Naive thymus-derived CD8-positive, alpha-beta T cell (primary cell): Measurements from ENCODE around the gene SLC9A9. TPM values are rescaled to one million over a fixed set of nuclear protein-coding genes. Genes with fewer than 3 reads are reported as not detected.
A peak's percentile ranks its signal among the peaks of the same experiment; 100 is the strongest.

ENCODE experiments used
- ATAC-seq, 2 donors: fragments of 150-1000 bp; cut with Tn5 transposase in 1 of 2; sonication (Bioruptor Pico), chemical (Tn5 transposase) in 1 of 2; 1 replicate in 1 of 2; 2 replicates in 1 of 2; pipeline ENCODE4 v1.10.0; 2021; ENCODE audit warnings: mild to moderate bottlenecking in 2 of 2, moderate library complexity in 2 of 2
- POLR2A ChIA-PET: fragments of 350-600 bp; sonication (Branson Sonifier 250); formaldehyde crosslinking; loops from one replicate; lab custom pipeline; 2021; ENCODE audit warnings: antibody characterized with exemption; lab: Charles Lee
- DNase-seq, 10 donors: peaks; one replicate each; pipeline versions ENCODE4 v3.0.0 to v3.0.0-alpha.2; 2020 to 2022
- H3K27ac Mint-ChIP-seq, 10 donors: one replicate each; pipeline ENCODE4 v1.8.0; 2020 to 2022; ENCODE audit warnings: mild to moderate bottlenecking in 10 of 10, mixed read lengths in 10 of 10, moderate library complexity in 4 of 10, inconsistent platforms in 1 of 10
- H3K27me3 Mint-ChIP-seq, 5 donors: one replicate each; pipeline ENCODE4 v1.8.0; 2021 to 2022; ENCODE audit warnings: mixed read lengths in 5 of 5
- H3K36me3 Mint-ChIP-seq, 3 donors: one replicate each; pipeline ENCODE4 v1.8.0; 2020 to 2022; ENCODE audit warnings: mixed read lengths in 3 of 3, mild to moderate bottlenecking in 2 of 3, inconsistent platforms in 1 of 3
- H3K4me1 Mint-ChIP-seq, 4 donors: one replicate each; pipeline ENCODE4 v1.8.0; 2021 to 2022; ENCODE audit warnings: mixed read lengths in 4 of 4
- H3K4me3 Mint-ChIP-seq, 10 donors: one replicate each; pipeline ENCODE4 v1.8.0; 2020 to 2022; ENCODE audit warnings: mild to moderate bottlenecking in 10 of 10, mixed read lengths in 10 of 10, moderate library complexity in 6 of 10, inconsistent platforms in 1 of 10
- H3K9me3 Mint-ChIP-seq, 9 donors: one replicate each; pipeline ENCODE4 v1.8.0; 2020 to 2022; ENCODE audit warnings: mixed read lengths in 9 of 9, mild to moderate bottlenecking in 3 of 9, inconsistent platforms in 1 of 9, moderate library complexity in 1 of 9
- polyA plus RNA-seq, 3 donors: library from polyadenylated mRNA; unstranded; fragments of 300-500 nt; fragmentation: Illumina TruSeq; gene quantifications; one replicate each; pipeline ENCODE4 v1.2.3, GENCODE V29; 2021
- total RNA-seq, 8 experiments: library from RNA in 2 of 8; stranded (reverse) in 2 of 8; gene quantifications; one replicate each; pipeline ENCODE4 v1.2.3 and lab custom pipeline; 2021 to 2026

Gene SLC9A9
- total and polyA plus RNA-seq, 5 experiments from 2014 or later = 9.6 to 19.4 (median 14.2) TPM

DNA sequence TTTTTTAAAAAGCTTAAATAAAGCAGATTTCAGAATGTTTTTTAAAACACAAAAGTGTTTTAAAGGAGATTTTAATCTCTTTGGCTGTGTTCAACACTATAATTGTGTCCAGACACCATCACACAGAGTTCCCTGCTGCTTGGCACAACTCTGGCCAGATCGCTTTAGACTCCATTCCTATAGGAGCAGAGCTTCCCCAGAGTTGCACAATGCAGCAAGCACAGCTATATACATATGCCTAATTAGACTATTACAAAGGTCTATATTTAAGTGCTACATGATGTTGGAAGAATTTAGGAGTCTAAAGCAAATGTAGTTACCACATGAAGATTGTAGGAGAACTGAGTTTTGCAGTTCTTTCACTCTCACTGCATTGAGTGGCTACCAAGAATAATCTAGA is 11.2 kb downstream of the SLC9A9 start:
- ATAC-seq (no peak), DNase-seq (no peak)
- H3K9me3 Mint-ChIP-seq = no peaks in the 10 kb centered on the region
- H3K36me3 Mint-ChIP-seq = peaks cover 4 to 5% (median 4%) of the 10 kb centered on the region in 3 donors
- H3K27ac Mint-ChIP-seq = no peak overlapping the region
- POLR2A ChIA-PET = no interaction called here
- peaks cover 0 to 4% (median 0%) of the 10 kb centered on the region in 5 donors for H3K27me3 Mint-ChIP-seq
- peaks cover 8 to 21% (median 15%) of the 10 kb centered on the region in 4 donors for H3K4me1 Mint-ChIP-seq
- no peak overlapping the region for H3K4me3 Mint-ChIP-seq

DNA sequence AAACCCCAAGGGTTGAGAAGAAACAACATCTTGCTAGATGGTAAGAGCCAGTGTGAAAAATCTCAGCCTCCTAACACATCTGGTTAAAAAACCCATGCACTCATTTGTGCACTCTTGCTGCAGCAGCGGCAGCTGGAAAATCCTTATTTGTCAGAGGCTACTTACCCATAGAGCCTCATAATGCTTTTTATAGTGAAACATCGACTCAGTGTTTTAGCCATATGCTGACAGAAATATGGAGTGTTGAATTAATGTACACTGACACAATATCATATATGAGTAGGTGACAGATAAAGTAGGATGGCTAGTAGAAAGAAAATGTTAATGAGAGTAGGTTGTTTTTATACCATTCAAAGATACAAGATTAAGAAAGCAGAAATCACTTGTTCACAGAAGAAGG is 13.0 kb downstream of the SLC9A9 start:
- H3K4me1 Mint-ChIP-seq = peaks cover 8 to 28% (median 11%) of the 10 kb centered on the region in 4 donors
- no peak overlapping the region for H3K27ac Mint-ChIP-seq
- H3K36me3 Mint-ChIP-seq = peaks cover 4 to 9% (median 6%) of the 10 kb centered on the region in 3 donors
- POLR2A ChIA-PET = no interaction called here
- peaks cover 0 to 4% (median 0%) of the 10 kb centered on the region in 5 donors for H3K27me3 Mint-ChIP-seq
- H3K9me3 Mint-ChIP-seq = no peaks in the 10 kb centered on the region
- ATAC-seq (no peak), DNase-seq (no peak)
- H3K4me3 Mint-ChIP-seq = no peak overlapping the region

DNA sequence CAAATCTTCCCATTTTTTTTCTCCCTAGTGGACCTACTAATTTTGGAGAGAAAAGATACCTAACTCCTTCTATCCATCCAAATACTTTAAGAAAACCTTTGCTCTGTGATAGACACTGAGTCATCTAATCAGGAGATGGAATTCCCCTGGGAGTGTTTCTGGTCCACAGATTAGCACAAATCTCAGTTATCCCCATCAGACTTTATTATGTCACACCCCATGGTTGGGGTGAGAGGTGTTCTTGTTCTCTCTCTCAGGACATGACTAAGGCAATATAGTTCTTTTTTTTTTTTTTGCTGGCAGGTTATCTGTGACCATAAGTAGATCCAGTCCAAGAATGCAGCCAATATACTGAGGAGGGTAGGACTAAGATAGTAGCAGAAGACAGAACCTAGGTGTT is 15.8 kb downstream of the SLC9A9 start:
- no peak overlapping the region for H3K27ac Mint-ChIP-seq
- DNase-seq (no peak), ATAC-seq (no peak)
- peaks cover 2 to 18% (median 4%) of the 10 kb centered on the region in 4 donors for H3K4me1 Mint-ChIP-seq
- peaks cover 0 to 13% (median 5%) of the 10 kb centered on the region in 3 donors for H3K36me3 Mint-ChIP-seq
- no peaks in the 10 kb centered on the region for H3K9me3 Mint-ChIP-seq
- H3K4me3 Mint-ChIP-seq = no peak overlapping the region
- POLR2A ChIA-PET = interaction anchor here (0.7 kb wide), 1 partner anchor 139 kb away, joined by 7 read pairs; the partner anchor contains the start of gene DIPK2A
- no peaks in the 10 kb centered on the region for H3K27me3 Mint-ChIP-seq

DNA sequence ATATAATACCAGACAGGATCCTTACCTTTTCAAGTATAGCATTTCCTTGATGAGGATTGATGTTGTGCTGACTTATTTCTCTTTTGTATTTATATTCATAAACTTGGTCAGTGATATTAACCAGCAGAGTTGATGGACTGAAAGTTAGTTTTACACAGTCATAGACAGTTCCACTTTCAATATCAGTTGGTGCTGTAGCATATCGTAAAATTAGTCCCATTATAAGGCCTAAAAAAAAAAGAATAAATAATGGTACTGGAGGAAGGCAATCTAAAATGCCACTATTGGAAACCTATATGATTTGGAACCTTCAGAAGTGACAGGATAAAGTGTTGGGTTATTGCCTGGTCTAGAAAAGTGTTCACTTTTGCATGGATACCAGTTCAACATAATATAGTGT is 16.3 kb downstream of the SLC9A9 start:
- H3K4me3 Mint-ChIP-seq = no peak overlapping the region
- H3K4me1 Mint-ChIP-seq = peaks cover 2 to 18% (median 4%) of the 10 kb centered on the region in 4 donors
- peaks cover 0 to 13% (median 5%) of the 10 kb centered on the region in 3 donors for H3K36me3 Mint-ChIP-seq
- POLR2A ChIA-PET = no interaction called here
- DNase-seq (no peak), ATAC-seq (no peak)
- H3K27ac Mint-ChIP-seq = no peak overlapping the region
- H3K27me3 Mint-ChIP-seq = no peaks in the 10 kb centered on the region
- H3K9me3 Mint-ChIP-seq = peaks cover 0 to under 1% (median 0%) of the 10 kb centered on the region in 9 donors

GRCh38 chr3:143831208-143831607 is 17.1 kb downstream of the SLC9A9 start:
- no peak for ATAC-seq
- H3K4me1 Mint-ChIP-seq = peaks cover 8 to 24% (median 11%) of the 10 kb centered on the region in 4 donors
- peaks cover 0 to 9% (median 3%) of the 10 kb centered on the region in 9 donors for H3K9me3 Mint-ChIP-seq
- POLR2A ChIA-PET = no interaction called here
- DNase-seq = no peak
- H3K27me3 Mint-ChIP-seq = no peaks in the 10 kb centered on the region
- H3K4me3 Mint-ChIP-seq = no peak overlapping the region
- peaks cover 0 to 13% (median 5%) of the 10 kb centered on the region in 3 donors for H3K36me3 Mint-ChIP-seq
- H3K27ac Mint-ChIP-seq = no peak overlapping the region

- POLR2A ChIA-PET = no interaction called here
- H3K9me3 Mint-ChIP-seq = peaks cover 0 to 13% (median 3%) of the 10 kb centered on the region in 9 donors
- ATAC-seq (no peak), DNase-seq (no peak)
- H3K27me3 Mint-ChIP-seq = no peaks in the 10 kb centered on the region
- no peak overlapping the region for H3K4me3 Mint-ChIP-seq
- no peak overlapping the region for H3K27ac Mint-ChIP-seq
- H3K4me1 Mint-ChIP-seq = peaks cover 10 to 29% (median 14%) of the 10 kb centered on the region in 4 donors
- peaks cover 0 to 13% (median 5%) of the 10 kb centered on the region in 3 donors for H3K36me3 Mint-ChIP-seq
Observed at GRCh38 chr3:143830786-143831185, 17.5 kb downstream of the SLC9A9 start.

- no peak overlapping the region for H3K27ac Mint-ChIP-seq
- peaks cover 14 to 34% (median 18%) of the 10 kb centered on the region in 4 donors for H3K4me1 Mint-ChIP-seq
- no peak for DNase-seq
- H3K9me3 Mint-ChIP-seq = peaks cover 0 to 13% (median 3%) of the 10 kb centered on the region in 9 donors
- H3K36me3 Mint-ChIP-seq = peaks cover 0 to 13% (median 5%) of the 10 kb centered on the region in 3 donors
- H3K27me3 Mint-ChIP-seq = no peaks in the 10 kb centered on the region
- ATAC-seq = no peak
- POLR2A ChIA-PET = no interaction called here
- no peak overlapping the region for H3K4me3 Mint-ChIP-seq
Observed at GRCh38 chr3:143830063-143830462, 18.2 kb downstream of the SLC9A9 start.

DNA sequence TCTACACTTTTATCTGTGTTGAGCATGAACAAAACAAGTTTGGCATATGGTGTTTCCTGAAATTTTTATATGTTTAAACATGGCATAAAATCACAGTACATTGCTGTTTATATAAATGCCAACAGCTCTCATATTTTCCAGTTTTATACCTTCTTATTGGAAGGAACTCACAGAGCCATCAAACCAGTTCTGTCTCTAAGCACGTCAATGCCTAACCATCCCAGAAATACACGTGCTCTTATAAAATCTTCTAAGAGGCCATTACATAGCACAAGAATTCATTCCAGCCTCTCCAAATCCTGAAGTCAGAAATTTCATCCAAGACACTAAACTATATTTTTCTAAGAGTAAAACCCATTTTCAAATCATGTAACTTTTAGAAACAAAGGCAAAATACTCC is 20.8 kb downstream of the SLC9A9 start:
- Mint-ChIP-seq H3K27me3 (no peaks in the 10 kb centered on the region), H3K36me3 (peaks cover 0 to 17% (median 5%) of the 10 kb centered on the region in 3 donors), H3K4me1 (peaks cover 13 to 45% (median 26%) of the 10 kb centered on the region in 4 donors), H3K27ac (no peak overlapping the region), H3K9me3 (peaks cover 0 to 13% (median 3%) of the 10 kb centered on the region in 9 donors), H3K4me3 (no peak overlapping the region)
- POLR2A ChIA-PET = no interaction called here
- ATAC-seq (no peak), DNase-seq (no peak)

DNA sequence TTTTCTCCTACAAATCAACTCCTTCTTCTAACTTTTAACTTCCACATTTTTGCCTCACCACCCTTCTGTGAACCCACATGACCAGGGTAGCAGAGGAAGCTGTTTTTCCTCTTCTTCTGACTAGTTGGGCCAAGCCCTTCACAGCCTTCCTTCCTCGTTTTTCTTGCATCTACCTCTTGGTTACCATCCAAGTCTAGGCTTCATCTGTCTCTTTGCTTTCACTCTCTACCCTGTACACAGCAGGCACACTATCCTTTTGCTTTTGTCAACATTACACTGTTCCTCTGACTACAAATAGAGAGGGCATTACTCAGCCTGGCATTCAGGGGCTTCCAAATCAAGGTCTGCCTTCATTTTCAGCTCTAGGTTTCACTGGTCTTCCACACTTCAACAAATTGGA is 22.0 kb downstream of the SLC9A9 start:
- no peak for DNase-seq
- peak overlapping the region in 4 of 10 donors; percentile 12 to 82 (median 45) for H3K27ac Mint-ChIP-seq
- H3K27me3 Mint-ChIP-seq = no peaks in the 10 kb centered on the region
- H3K4me3 Mint-ChIP-seq = peak overlapping the region in 2 of 10 donors; percentile 48 to 73
- peaks cover 0 to 20% (median 4%) of the 10 kb centered on the region in 3 donors for H3K36me3 Mint-ChIP-seq
- H3K4me1 Mint-ChIP-seq = peaks cover 13 to 52% (median 33%) of the 10 kb centered on the region in 4 donors
- H3K9me3 Mint-ChIP-seq = peaks cover 0 to 13% (median 3%) of the 10 kb centered on the region in 9 donors
- POLR2A ChIA-PET = no interaction called here
- ATAC-seq = no peak

DNA sequence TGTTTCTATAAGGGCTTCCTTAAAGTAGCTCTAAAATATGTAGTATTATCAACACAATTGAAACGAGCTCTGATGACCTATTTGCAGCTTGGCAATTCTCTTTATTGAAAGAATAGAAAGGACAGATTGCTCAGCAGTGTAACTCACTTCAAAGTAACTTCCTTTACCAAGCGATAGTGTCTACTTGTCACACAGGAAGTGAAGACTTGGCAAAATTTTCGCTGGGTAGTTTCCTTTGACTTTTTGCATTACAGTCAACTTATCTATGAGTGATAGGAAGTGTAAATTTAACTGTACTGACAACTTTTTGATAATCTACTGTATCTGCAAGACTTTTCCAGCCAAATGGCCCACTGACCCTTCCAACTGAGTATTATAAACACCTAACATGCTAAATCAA is 22.8 kb downstream of the SLC9A9 start:
- peak; percentile 44 to 87 for ATAC-seq
- peaks cover 0 to 13% (median 3%) of the 10 kb centered on the region in 9 donors for H3K9me3 Mint-ChIP-seq
- peak overlapping the region in 7 of 10 donors; percentile 8 to 37 (median 21) for H3K4me3 Mint-ChIP-seq
- peak overlapping the region in 7 of 10 donors; percentile 10 to 82 (median 66) for H3K27ac Mint-ChIP-seq
- no peaks in the 10 kb centered on the region for H3K27me3 Mint-ChIP-seq
- DNase-seq = peak in 4 of 10 donors; percentile 28 to 47 (median 36)
- peaks cover 0 to 25% (median 0%) of the 10 kb centered on the region in 3 donors for H3K36me3 Mint-ChIP-seq
- POLR2A ChIA-PET = no interaction called here
- H3K4me1 Mint-ChIP-seq = peaks cover 13 to 53% (median 33%) of the 10 kb centered on the region in 4 donors

GRCh38 chr3:143824735-143825385 is 23.4 kb downstream of the SLC9A9 start:
- H3K36me3 Mint-ChIP-seq = peaks cover 0 to 20% (median 0%) of the 10 kb centered on the region in 3 donors
- peaks cover 0 to 13% (median 3%) of the 10 kb centered on the region in 9 donors for H3K9me3 Mint-ChIP-seq
- ATAC-seq (no peak), DNase-seq (no peak)
- H3K4me1 Mint-ChIP-seq = peaks cover 13 to 57% (median 33%) of the 10 kb centered on the region in 4 donors
- H3K27ac Mint-ChIP-seq = peak overlapping the region in 1 of 10 donors; percentile 8
- H3K4me3 Mint-ChIP-seq = no peak overlapping the region
- H3K27me3 Mint-ChIP-seq = no peaks in the 10 kb centered on the region
- POLR2A ChIA-PET = no interaction called here

- Mint-ChIP-seq H3K9me3 (peaks cover 0 to 13% (median 3%) of the 10 kb centered on the region in 9 donors), H3K27ac (no peak overlapping the region), H3K4me3 (no peak overlapping the region), H3K4me1 (peaks cover 13 to 55% (median 33%) of the 10 kb centered on the region in 4 donors), H3K27me3 (no peaks in the 10 kb centered on the region), H3K36me3 (peaks cover 0 to 21% (median 3%) of the 10 kb centered on the region in 3 donors)
- no peak for DNase-seq
- POLR2A ChIA-PET = no interaction called here
- ATAC-seq = no peak
Observed at GRCh38 chr3:143822798-143823197, 25.5 kb downstream of the SLC9A9 start.

DNA sequence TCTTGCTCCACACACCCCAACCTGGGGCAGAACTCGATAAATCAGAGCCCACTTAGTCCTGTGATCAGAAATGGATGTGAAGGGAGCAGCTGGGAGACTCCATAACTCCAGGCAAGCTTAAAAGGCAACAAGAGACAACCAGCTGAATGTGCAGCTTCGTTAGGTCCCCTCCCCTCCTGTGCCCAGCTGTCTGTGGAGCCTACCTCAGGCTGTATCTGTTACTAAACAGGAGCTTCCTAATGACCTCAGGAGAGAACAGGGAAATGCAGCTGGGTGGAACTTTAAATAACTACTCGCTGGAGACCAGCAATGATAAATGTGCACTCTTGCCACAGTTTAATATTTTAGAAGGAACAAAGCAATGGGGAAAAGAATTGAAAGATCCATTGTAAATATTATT is 25.9 kb downstream of the SLC9A9 start:
- H3K27ac Mint-ChIP-seq = peak overlapping the region in 2 of 10 donors; percentile 29 to 37
- peaks cover 13 to 54% (median 33%) of the 10 kb centered on the region in 4 donors for H3K4me1 Mint-ChIP-seq
- H3K9me3 Mint-ChIP-seq = peaks cover 0 to 13% (median 3%) of the 10 kb centered on the region in 9 donors
- H3K4me3 Mint-ChIP-seq = no peak overlapping the region
- H3K27me3 Mint-ChIP-seq = no peaks in the 10 kb centered on the region
- ATAC-seq (no peak), DNase-seq (no peak)
- POLR2A ChIA-PET = no interaction called here
- peaks cover 0 to 23% (median 5%) of the 10 kb centered on the region in 3 donors for H3K36me3 Mint-ChIP-seq
